Mammary epithelial cell (primary cell): Measurements from ENCODE around the gene TET3.

Experiments used
- EZH2 ChIP-seq: IDR thresholded peaks from 2 replicates; pipeline ENCODE4 v1.6.1; 2012; ENCODE audit warnings: low read length, inconsistent platforms, borderline replicate concordance
- TF ChIP-seq, protein P1 (sequence below), 2 donors: IDR thresholded peaks in 1 of 2; conservative IDR thresholded peaks in 1 of 2; 2 replicates each; pipeline ENCODE4 v1.5.1; 2011 to 2012; ENCODE audit warnings: inconsistent platforms in 2 of 2, low read length in 2 of 2, mild to moderate bottlenecking in 2 of 2, control low read depth in 1 of 2, low read depth in 1 of 2; ENCODE audit not compliant: insufficient read depth in 1 of 2; ENCODE audit errors: extremely low read depth in 1 of 2

DNA sequence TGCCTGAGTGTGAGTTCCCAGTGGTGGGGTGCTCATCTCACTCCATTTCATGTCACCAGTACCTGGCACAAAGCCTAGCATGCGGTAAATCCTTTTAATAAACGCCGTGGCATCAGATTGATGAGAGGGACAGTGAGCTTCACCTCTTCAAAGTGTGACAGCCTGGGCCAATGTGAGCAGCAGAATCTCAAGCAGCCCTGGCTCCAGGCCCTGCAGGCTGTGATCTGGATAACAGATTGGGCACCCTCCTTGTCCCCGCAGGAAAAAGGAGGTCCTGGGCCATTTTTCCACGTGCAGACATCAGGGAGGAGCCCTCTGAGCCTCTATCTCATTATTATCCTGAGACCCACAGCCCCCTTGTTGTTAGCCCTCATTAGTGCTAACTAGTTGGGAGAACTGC lies 34.8 kb downstream of the TET3 start:
- TF ChIP-seq, protein P1, sequence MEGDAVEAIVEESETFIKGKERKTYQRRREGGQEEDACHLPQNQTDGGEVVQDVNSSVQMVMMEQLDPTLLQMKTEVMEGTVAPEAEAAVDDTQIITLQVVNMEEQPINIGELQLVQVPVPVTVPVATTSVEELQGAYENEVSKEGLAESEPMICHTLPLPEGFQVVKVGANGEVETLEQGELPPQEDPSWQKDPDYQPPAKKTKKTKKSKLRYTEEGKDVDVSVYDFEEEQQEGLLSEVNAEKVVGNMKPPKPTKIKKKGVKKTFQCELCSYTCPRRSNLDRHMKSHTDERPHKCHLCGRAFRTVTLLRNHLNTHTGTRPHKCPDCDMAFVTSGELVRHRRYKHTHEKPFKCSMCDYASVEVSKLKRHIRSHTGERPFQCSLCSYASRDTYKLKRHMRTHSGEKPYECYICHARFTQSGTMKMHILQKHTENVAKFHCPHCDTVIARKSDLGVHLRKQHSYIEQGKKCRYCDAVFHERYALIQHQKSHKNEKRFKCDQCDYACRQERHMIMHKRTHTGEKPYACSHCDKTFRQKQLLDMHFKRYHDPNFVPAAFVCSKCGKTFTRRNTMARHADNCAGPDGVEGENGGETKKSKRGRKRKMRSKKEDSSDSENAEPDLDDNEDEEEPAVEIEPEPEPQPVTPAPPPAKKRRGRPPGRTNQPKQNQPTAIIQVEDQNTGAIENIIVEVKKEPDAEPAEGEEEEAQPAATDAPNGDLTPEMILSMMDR (conservative IDR thresholded peaks at IDR 0.05 in 1 of 2, IDR thresholded peaks at IDR 0.05 in 1 of 2; ENCODE audit: extremely low read depth in 1 of 2, insufficient read depth in 1 of 2, low read depth in 1 of 2, low read length in 2 of 2) = no peak
- TF ChIP-seq EZH2 = no peak
